Dermis lymphatic vessel endothelial cell (primary cell): ENCODE measurements around the gene VPS8. TPM values are rescaled to one million over a fixed set of nuclear protein-coding genes. Genes with fewer than 3 reads are reported as not detected.

Experiments used
- total RNA-seq: library from RNA; depleted of rRNA; stranded (reverse); fragments of >200 nt; gene quantifications from 2 replicates; pipeline ENCODE4 v1.2.1, GENCODE V29; 2014

VPS8 gene, protein sequence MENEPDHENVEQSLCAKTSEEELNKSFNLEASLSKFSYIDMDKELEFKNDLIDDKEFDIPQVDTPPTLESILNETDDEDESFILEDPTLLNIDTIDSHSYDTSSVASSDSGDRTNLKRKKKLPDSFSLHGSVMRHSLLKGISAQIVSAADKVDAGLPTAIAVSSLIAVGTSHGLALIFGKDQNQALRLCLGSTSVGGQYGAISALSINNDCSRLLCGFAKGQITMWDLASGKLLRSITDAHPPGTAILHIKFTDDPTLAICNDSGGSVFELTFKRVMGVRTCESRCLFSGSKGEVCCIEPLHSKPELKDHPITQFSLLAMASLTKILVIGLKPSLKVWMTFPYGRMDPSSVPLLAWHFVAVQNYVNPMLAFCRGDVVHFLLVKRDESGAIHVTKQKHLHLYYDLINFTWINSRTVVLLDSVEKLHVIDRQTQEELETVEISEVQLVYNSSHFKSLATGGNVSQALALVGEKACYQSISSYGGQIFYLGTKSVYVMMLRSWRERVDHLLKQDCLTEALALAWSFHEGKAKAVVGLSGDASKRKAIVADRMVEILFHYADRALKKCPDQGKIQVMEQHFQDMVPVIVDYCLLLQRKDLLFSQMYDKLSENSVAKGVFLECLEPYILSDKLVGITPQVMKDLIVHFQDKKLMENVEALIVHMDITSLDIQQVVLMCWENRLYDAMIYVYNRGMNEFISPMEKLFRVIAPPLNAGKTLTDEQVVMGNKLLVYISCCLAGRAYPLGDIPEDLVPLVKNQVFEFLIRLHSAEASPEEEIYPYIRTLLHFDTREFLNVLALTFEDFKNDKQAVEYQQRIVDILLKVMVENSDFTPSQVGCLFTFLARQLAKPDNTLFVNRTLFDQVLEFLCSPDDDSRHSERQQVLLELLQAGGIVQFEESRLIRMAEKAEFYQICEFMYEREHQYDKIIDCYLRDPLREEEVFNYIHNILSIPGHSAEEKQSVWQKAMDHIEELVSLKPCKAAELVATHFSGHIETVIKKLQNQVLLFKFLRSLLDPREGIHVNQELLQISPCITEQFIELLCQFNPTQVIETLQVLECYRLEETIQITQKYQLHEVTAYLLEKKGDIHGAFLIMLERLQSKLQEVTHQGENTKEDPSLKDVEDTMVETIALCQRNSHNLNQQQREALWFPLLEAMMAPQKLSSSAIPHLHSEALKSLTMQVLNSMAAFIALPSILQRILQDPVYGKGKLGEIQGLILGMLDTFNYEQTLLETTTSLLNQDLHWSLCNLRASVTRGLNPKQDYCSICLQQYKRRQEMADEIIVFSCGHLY (N-terminal part only)
- 43.9 and 56.4 TPM in 2 replicates for total RNA-seq

DNA sequence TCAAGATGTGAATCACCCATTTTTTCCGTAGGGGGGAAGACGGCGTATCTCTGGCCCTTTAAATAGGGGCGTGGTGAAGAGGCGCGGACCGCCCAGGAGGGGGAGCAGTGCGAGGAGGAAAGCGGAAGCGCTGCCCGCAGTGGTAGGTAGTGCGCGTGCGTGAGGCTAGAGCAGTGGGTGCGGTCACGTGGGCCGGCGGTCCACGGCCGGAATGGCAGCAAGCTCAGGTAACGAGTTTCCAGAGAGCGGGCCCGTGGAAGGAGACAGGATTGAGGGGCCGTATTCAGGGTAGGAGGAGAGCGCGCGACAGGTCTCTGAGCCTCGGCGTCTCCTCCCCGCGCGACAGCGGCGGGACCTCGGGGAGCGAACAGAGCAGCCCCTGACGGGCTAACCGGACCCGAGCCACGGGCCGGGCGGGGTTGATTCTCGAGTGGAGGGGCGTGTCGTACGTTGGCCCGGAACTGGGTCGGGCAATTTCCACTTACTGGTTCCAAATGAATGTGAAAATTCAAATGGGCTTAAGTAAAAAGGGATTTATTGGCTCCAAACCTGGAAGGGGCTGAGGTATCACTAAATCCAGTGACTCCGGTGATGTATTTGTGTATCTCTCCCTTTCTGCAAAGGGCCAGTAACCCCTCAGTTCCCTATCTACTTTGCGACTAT is at the start of gene VPS8:
TSS of gene VPS8 (plus strand) at position 168 of the 663 bp plus-strand sequence. CDS start 12,467 bp downstream, outside the sequence.

Other genes with a start within 250 kb of the VPS8 start
- gene MAGEF1, start 100.1 kb upstream of the VPS8 start, total RNA-seq, result 10.7 and 11.7 TPM in 2 replicates